DOHH2 (cell line): ENCODE measurements around the gene PRODH.
"Not testable (repeated sequence)": the region's sequence is repeated elsewhere in the genome, so short reads cannot be mapped to it uniquely, and the experiment has no call there.

Experiments
- H3F3A ChIP-seq: fragments of 200-600 bp; sonication (generic), shearing (Covaris generic); 2 replicates; pipeline ENCODE4 v1.6.0; 2016; ENCODE audit warnings: antibody characterized with exemption, mild to moderate bottlenecking; ENCODE audit not compliant: control insufficient read depth, insufficient read depth
- H3K27ac ChIP-seq: fragments of 200-600 bp; sonication (generic); 2 replicates; pipeline ENCODE4 v1.5.1; 2014; ENCODE audit warnings: low read depth, mild to moderate bottlenecking, low read length, moderate library complexity
- H3K27me3 ChIP-seq: fragments of 200-600 bp; sonication (generic); 2 replicates; pipeline ENCODE4 v1.6.1; 2014; ENCODE audit warnings: mild to moderate bottlenecking, low read length, mixed read lengths; ENCODE audit not compliant: control insufficient read depth
- H3K36me3 ChIP-seq: fragments of 200-600 bp; sonication (generic); 2 replicates; pipeline ENCODE4 v1.6.1; 2014; ENCODE audit warnings: mild to moderate bottlenecking, low read length, moderate library complexity, mixed read lengths; ENCODE audit not compliant: control insufficient read depth
- H3K4me1 ChIP-seq: fragments of 200-600 bp; sonication (generic); 2 replicates; pipeline ENCODE4 v1.6.1; 2014; ENCODE audit warnings: mild to moderate bottlenecking, low read length, mixed read lengths; ENCODE audit not compliant: control insufficient read depth
- H3K4me2 ChIP-seq: fragments of 200-600 bp; sonication (generic); 2 replicates; pipeline ENCODE4 v1.6.0; 2014; ENCODE audit warnings: mild to moderate bottlenecking, low read length, moderate library complexity
- H3K4me3 ChIP-seq: fragments of 200-600 bp; sonication (generic); 2 replicates; pipeline ENCODE4 v1.5.1; 2014; ENCODE audit warnings: mild to moderate bottlenecking, low read length, mixed read lengths
- H3K79me2 ChIP-seq: fragments of 200-600 bp; sonication (generic); 2 replicates; pipeline ENCODE4 v1.6.1; 2014; ENCODE audit warnings: mild to moderate bottlenecking, low read length, mixed read lengths; ENCODE audit not compliant: control insufficient read depth
- H3K9me2 ChIP-seq: fragments of 200-600 bp; sonication (generic); replicated peaks from 2 replicates; pipeline ENCODE4 v1.6.1; 2014; ENCODE audit warnings: mild to moderate bottlenecking, low read length, mixed read lengths; ENCODE audit not compliant: control insufficient read depth
- H3K9me3 ChIP-seq: fragments of 200-600 bp; sonication (generic); 2 replicates; pipeline ENCODE4 v1.6.1; 2014; ENCODE audit warnings: antibody characterized with exemption, low read length, mixed read lengths; ENCODE audit not compliant: control insufficient read depth, insufficient read depth
- H4K20me1 ChIP-seq: fragments of 200-600 bp; sonication (generic); 2 replicates; pipeline ENCODE4 v1.6.0; 2014; ENCODE audit warnings: low read depth, mild to moderate bottlenecking, antibody characterized with exemption, low read length, moderate library complexity; ENCODE audit not compliant: control insufficient read depth, insufficient read depth
- CTCF ChIP-seq: fragments of 200-600 bp; sonication (generic); IDR thresholded peaks from one replicate; pipeline ENCODE4 v1.5.1; 2014; ENCODE audit warnings: antibody characterized with exemption, mild to moderate bottlenecking, low read depth, low read length; ENCODE audit not compliant: poor library complexity, severe bottlenecking
- EZH2phosphoT487 ChIP-seq: fragments of 200-600 bp; sonication (generic); IDR thresholded peaks from 2 replicates; pipeline ENCODE4 v1.6.1; 2017; ENCODE audit warnings: borderline replicate concordance, mild to moderate bottlenecking, antibody characterized with exemption, low read length, moderate library complexity, mixed read lengths

Gene PRODH

GRCh38 chr22:18971321-18971751, 35.2 kb upstream of the PRODH start:
- no peaks in the 10 kb centered on the region for H3K36me3 ChIP-seq
- no peaks in the 10 kb centered on the region for H3K4me1 ChIP-seq
- no peak overlapping the region for H3K27ac ChIP-seq
- H3K79me2 ChIP-seq = no peaks in the 10 kb centered on the region
- no peak overlapping the region for H3K4me3 ChIP-seq
- no peaks in the 10 kb centered on the region for H3F3A ChIP-seq
- H3K9me3 ChIP-seq = no peaks in the 10 kb centered on the region
- 0 out of 2 replicates have a peak, but pooled peaks cover 4% of the 10 kb centered on the region for H3K27me3 ChIP-seq
- no peaks in the 10 kb centered on the region for H4K20me1 ChIP-seq
- no peak overlapping the region for H3K4me2 ChIP-seq
- no peak for TF ChIP-seq EZH2phosphoT487
- no peaks in the 10 kb centered on the region for H3K9me2 ChIP-seq

- Histone ChIP-seq H4K20me1 (no peaks in the 10 kb centered on the region), H3K27ac (no peak overlapping the region), H3K9me3 (no peaks in the 10 kb centered on the region), H3K79me2 (no peaks in the 10 kb centered on the region), H3K36me3 (no peaks in the 10 kb centered on the region), H3K9me2 (no peaks in the 10 kb centered on the region), H3K4me3 (no peak overlapping the region), H3K4me1 (no peaks in the 10 kb centered on the region), H3K27me3 (0 out of 2 replicates have a peak, but pooled peaks cover 4% of the 10 kb centered on the region), H3K4me2 (no peak overlapping the region), H3F3A (no peaks in the 10 kb centered on the region)
- no peak for TF ChIP-seq CTCF
- no peak for TF ChIP-seq EZH2phosphoT487
These were observed 34.8 kb upstream of the PRODH start for GRCh38 chr22:18970948-18971315.

- no peaks in the 10 kb centered on the region for H3K9me3 ChIP-seq
- 0 out of 2 replicates have a peak, but pooled peaks cover 4% of the 10 kb centered on the region for H3K27me3 ChIP-seq
- H4K20me1 ChIP-seq = no peaks in the 10 kb centered on the region
- no peaks in the 10 kb centered on the region for H3K4me1 ChIP-seq
- no peaks in the 10 kb centered on the region for H3K79me2 ChIP-seq
- H3K36me3 ChIP-seq = no peaks in the 10 kb centered on the region
- no peak overlapping the region for H3K27ac ChIP-seq
- no peaks in the 10 kb centered on the region for H3K9me2 ChIP-seq
- no peaks in the 10 kb centered on the region for H3F3A ChIP-seq
- H3K4me3 ChIP-seq = no peak overlapping the region
- no peak overlapping the region for H3K4me2 ChIP-seq
- TF ChIP-seq EZH2phosphoT487 (no peak), CTCF (no peak)
These were observed 34.3 kb upstream of the PRODH start for GRCh38 chr22:18970176-18970947.

GRCh38 chr22:18969158-18969942, 33.3 kb upstream of the PRODH start:
- not testable (repeated sequence) for H3K27ac ChIP-seq, H3K4me2 ChIP-seq

More at GRCh38 chr22:18969158-18969942, 33.3 kb upstream of the PRODH start:
- not testable (repeated sequence) for H3K4me1 ChIP-seq, H3K4me3 ChIP-seq, H3K9me2 ChIP-seq, H4K20me1 ChIP-seq, H3K36me3 ChIP-seq, H3K9me3 ChIP-seq, H3K79me2 ChIP-seq, H3F3A ChIP-seq, H3K27me3 ChIP-seq
